ENCODE data around the gene HAAO.
A peak's percentile ranks its signal among the peaks of the same experiment; 100 is the strongest.

HAAO gene

DNA sequence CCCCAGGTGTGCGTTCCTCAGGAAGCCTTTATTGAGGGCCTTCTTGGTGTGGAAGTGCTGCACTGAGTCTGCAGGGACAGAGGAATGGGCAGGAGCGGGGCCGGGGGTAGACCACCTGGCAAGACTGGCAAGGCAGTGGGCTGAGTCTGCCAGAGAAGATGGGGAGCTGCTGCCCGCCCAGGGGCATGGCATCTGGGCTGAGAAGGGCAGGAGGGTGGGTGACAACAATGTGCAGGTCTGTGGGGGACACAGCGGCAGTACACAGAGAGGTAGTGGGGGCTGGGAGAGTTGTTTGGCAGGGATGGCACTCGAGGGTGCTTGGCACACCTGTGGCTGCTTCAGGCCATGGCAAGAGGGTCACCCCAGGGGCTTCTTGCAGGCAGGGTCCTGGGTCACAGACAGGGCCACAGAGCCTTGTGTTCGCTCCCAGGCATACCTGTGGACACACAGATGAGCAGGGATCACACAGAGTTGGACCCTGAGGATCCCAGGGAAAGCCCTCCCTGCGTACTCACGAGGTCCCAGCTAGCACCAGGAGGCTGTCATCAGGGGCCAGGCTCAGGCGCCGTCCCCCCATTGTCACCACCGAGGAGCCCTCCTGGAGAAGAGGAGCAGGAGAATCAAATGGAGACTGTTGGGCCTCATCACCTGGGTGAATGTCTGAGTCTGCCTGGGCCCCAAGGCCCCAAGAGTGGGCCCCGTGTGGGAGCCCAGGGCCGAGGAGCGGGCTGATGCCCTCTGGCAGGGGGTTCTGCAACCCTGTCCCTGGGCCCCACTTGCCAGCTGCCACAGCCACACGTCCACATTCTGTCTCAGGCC, 25.1 kb downstream of the HAAO start:
- DNase-seq, result no peak

DNA sequence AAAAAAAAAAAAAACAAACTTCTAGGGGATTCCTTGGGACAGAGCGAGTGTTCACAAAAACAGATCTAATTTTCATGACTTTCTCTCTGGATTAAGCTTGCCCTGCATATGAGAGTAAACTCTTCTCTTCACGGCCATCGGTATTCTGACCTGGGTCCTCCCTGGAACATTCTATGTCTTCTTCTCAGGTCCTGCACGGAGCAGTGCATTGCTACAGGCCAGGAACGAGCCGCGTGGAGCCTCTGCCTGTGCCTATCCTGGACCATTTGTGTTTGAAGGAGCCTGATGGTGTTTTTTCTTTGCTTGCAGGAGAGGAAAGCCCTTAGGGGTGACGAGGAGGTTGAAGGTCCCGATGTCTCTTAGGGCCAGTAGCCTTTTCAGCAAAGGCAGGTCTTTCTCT, 26.7 kb downstream of the HAAO start:
- DNase-seq, result no peak

- DNase-seq, result no peak
These were observed 27.5 kb downstream of the HAAO start for GRCh38 chr2:42764901-42765300.

DNA sequence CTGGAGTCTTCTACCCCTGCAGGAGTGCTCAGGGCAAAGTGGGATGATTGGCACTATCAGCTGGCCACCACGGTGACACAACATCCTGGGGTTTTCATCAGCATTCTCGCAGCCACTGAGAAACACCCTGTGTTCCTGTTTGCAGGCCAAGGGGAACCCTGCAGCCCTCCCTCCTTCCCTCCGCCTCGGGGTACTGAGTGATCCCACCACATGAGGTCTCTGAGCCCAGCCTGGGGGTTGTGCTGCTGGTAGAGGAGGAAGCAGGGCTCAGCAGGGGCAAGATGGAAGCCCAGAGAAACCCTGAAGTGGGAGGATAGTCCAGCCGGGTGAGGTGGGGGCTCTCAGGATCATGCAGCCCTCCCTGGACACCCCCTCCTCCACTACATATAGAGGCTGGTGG, 28.3 kb downstream of the HAAO start, which contains the start of gene OXER1:
TSS of gene OXER1 (minus strand) at position 40 of the 400 bp plus-strand sequence. CDS start 73 bp downstream, outside the sequence.
- DNase-seq, result no peak

- DNase-seq, result no peak
These were observed 29.3 kb downstream of the HAAO start for GRCh38 chr2:42762823-42763804.

- DNase-seq, result no peak
These were observed 30.2 kb downstream of the HAAO start for GRCh38 chr2:42762155-42762554.

DNA sequence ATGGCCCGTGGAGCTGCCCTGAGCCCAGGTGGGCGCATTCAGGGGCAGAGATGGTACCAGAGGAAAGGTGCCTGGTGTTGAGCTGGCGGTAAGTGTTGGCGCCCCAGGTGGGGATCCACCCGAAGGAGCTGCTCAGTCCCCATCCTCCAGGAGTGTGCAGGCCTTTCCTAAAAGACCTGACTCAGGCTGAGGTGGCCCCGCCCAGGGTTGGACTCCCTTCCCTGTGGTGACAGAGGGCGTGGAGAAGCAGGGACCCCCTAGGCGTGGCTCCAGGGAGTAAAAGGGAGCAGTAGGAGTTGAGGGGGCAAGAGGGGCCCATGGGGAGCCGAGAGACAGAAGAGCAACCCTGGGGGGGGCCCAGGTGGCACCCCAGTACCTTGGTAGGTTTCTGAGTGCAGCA, 30.8 kb downstream of the HAAO start:
- no peak for DNase-seq

- no peak for DNase-seq
These were observed 33.6 kb downstream of the HAAO start for GRCh38 chr2:42758751-42759150.

GRCh38 chr2:42757981-42758740, 34.2 kb downstream of the HAAO start:
- no peak for DNase-seq

- no peak for DNase-seq
These were observed 35.3 kb downstream of the HAAO start for GRCh38 chr2:42756966-42757513.

DNA sequence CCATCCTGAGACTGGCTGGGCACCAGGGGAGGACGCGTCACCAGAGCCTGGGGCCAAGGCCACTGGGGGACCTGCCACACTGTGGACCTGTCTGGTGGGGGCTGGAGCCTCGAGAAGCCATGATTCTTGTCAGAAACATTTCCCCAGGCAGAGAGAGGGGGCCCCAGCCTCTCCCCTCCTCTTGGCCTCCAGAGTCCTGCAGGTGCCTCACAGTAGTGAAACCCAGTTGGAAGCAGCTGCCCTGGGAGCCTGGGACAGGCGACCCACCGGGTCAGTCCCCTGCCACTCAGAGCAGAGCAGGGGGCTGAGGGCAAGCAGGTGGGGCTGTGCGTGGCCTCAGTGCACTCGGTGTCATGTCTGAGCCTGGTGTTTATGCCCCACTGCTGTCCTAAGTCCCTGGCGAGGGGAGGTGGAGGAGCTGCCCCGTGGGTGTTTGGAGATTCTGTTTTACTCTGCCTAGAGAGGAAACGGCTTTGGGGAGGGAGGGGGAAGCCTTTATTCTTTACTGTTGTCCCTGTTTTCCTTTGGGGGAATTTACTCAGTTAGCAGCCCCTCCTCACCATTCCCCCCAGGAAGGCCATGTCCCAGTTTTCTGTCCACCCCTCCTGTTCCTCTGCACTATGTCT, 36.1 kb downstream of the HAAO start:
- DNase-seq, result no peak

GRCh38 chr2:42755191-42755880, 37.0 kb downstream of the HAAO start:
- peak; percentile 55 for DNase-seq

- DNase-seq, result no peak
These were observed 37.6 kb downstream of the HAAO start for GRCh38 chr2:42754776-42755140.

- no peak for DNase-seq
These were observed 38.2 kb downstream of the HAAO start for GRCh38 chr2:42754021-42754775.

GRCh38 chr2:42752816-42753813, 39.3 kb downstream of the HAAO start:
- no peak for DNase-seq

DNA sequence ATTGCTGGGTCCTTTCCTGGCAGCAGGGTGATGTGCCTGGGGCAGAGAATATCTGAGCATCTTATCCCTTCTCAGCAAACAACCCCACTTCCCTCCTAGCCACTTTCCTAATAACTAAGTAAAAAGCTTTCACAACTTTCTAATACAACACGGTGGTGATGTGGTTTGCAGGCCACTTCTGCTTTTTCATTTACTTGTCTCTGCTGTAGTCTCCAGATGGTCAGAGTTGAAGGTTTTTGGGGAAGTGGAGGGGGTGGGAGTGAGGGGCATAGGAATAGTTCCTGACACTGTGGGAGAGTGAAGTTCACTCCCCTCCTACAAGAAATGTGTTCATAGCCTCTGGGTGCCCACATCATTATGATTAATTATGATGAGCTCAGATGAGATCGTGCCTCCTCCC, 40.1 kb downstream of the HAAO start:
- DNase-seq, result no peak

- DNase-seq, result no peak
These were observed 43.5 kb downstream of the HAAO start for GRCh38 chr2:42748840-42749239.

DNA sequence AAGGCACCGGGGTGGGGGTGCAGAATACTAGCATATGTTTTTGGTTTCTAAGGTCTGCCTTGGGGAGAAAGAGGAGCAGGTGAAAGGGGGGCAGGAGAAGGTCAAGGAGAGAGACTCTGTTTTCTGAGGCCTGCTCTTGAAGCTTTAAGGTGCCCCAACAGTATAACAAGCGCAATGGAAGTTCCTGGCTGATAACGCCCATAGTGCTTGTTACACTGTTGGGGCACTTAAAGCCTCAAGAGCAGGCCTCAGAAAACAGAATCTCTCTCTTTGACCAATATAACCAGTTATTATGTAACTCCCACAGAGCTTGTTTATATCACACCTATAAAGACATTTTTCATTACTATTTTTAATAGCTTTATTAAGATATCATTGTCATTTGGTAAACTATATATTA, 45.0 kb downstream of the HAAO start:
- no peak for DNase-seq

DNA sequence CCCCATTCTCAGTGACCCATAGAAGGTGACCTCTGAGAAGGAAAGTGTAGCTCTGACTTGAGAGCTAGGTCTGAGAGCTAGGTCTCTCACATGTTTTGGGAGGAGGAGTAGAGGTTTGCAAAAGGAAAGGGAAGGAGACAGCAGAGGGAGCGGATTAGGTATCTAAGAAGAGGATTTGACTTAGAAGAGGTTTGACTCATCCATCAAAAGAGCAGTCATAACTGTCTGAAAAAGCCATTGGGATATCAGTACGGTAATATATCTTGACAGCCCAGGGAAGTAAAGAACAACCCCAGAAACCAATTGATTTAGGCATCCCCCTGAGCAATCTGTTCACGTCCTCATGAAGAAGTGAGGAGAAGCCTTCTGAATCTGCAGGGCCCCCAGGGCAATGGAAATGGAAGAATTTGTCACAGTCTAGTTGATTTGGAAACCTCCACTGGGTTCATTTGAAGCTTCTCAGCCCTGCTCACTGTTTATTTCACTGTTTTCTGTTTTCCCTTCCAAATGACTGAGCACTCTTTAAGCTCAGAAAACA, 47.8 kb downstream of the HAAO start:
- DNase-seq, result no peak
